Fibroblast of mammary gland (primary cell): ENCODE results near the gene KIAA0825.

Experiments
- DNase-seq: peaks from one replicate; pipeline ENCODE4 v3.0.0-alpha.2; 2010; ENCODE audit warnings: low read depth
- H3K4me3 ChIP-seq: 2 replicates; pipeline ENCODE4 v1.5.1; 2011; ENCODE audit warnings: low read depth, mild to moderate bottlenecking, low read length, moderate library complexity; ENCODE audit not compliant: control insufficient read depth
- CTCF ChIP-seq: conservative IDR thresholded peaks from 2 replicates; pipeline ENCODE4 v1.5.1; 2011; ENCODE audit warnings: low read depth, low read length, inconsistent platforms; ENCODE audit not compliant: control insufficient read depth, insufficient read depth

Gene KIAA0825

DNA sequence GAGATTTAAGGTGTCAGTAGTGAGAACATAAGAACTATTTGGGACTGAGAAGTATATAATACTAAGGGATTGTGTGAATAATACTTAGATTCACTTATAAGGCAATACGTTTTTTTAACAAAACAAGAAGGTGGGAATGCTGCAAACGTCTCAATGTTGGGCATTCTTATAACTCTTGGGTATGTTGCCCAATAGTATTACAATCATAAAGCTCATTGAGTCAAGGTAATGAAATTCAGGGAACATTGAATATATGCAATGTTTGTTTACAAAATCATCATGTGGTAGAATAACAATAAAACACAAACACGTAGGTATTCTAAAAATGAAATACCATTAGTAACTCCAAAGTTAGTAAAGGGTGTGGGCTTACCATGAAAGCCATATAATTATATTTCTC is 400.7 kb downstream of the KIAA0825 start:
- TF ChIP-seq CTCF = no peak
- no peak for DNase-seq
- no peak overlapping the region for H3K4me3 ChIP-seq

DNA sequence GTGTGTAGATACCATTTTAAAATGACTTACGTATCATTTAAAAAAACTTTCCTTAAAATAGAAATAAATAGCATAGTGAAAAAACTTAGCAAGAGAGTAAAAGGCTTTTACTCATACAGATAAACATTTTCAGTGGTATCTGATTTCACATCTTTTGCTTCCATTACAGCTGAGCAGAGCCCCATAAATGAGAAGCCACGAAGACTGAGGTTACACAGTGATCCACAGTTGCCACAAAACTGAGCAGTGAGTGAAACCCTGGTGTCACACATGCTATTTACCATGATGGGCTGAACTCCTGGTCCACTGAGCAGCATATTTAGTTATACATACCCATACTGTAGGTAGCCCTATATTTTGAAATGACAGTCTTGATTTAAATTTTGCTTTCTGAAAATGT is 401.2 kb downstream of the KIAA0825 start:
- no peak for DNase-seq
- H3K4me3 ChIP-seq = no peak overlapping the region
- TF ChIP-seq CTCF = no peak

- H3K4me3 ChIP-seq = no peak overlapping the region
- no peak for TF ChIP-seq CTCF
- no peak for DNase-seq
Measured at GRCh38 chr5:94212476-94212875, 405.9 kb downstream of the KIAA0825 start.

DNA sequence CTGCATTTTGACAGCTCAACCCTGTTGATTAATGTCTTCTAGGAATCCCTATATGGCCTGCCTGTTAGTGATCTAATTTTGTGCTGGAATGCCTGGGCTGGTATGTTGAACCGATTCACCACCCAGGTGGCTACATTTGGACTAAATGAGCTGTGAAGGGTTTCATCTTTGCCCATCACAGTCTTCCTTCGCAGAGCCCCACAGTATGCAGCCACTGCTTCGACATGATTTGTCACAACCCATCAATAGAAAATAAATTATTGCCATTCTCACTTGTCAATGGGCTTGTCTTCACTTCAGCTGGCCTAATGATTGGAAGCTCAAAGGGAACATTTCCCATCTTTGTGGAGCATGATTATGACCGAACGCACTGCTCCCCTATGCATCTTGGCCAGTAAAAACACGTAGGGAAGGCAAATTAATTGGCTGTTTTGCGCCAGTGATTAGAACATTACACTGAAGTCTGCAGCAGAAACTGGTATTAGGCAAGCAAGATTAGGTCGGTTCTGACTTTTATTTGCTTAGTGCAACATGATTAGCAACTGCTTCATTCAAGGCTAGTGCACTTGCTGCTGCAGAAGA is 408.5 kb downstream of the KIAA0825 start:
- no peak for TF ChIP-seq CTCF
- no peak overlapping the region for H3K4me3 ChIP-seq
- no peak for DNase-seq

- no peak for TF ChIP-seq CTCF
- no peak for DNase-seq
- H3K4me3 ChIP-seq = no peak overlapping the region
Measured at GRCh38 chr5:94209272-94209671, 409.1 kb downstream of the KIAA0825 start.

- no peak for DNase-seq
- no peak overlapping the region for H3K4me3 ChIP-seq
- TF ChIP-seq CTCF = no peak
Measured at GRCh38 chr5:94199566-94199965, 418.8 kb downstream of the KIAA0825 start.

DNA sequence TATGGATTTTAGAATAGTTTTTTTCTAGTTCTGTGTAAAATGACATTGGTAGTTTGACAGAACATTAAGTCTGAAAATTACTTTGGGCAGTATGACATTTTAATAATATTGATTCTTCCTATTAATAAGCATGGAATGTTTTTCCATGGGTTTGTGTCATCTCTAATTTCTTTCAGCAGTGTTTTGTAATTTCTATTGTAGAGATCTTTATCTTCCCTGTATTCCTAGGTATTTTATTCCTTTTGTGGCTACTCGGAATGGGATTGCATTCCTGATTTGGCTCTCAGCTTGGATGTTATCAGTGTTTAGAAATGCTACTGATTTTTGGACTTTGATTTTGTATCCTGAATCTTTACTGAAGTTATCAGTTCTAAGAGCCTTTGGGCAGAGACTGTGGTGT is 420.4 kb downstream of the KIAA0825 start:
- H3K4me3 ChIP-seq = no peak overlapping the region
- no peak for DNase-seq
- no peak for TF ChIP-seq CTCF
